GM12801 (cell line): ENCODE data around the gene SSR3.

Experiments
- TF ChIP-seq, protein P1 (sequence below): IDR thresholded peaks from one replicate; pipeline ENCODE4 v1.5.1; 2011; ENCODE audit warnings: control low read depth; ENCODE audit not compliant: insufficient read length; ENCODE audit errors: extremely low read depth

Gene SSR3

DNA sequence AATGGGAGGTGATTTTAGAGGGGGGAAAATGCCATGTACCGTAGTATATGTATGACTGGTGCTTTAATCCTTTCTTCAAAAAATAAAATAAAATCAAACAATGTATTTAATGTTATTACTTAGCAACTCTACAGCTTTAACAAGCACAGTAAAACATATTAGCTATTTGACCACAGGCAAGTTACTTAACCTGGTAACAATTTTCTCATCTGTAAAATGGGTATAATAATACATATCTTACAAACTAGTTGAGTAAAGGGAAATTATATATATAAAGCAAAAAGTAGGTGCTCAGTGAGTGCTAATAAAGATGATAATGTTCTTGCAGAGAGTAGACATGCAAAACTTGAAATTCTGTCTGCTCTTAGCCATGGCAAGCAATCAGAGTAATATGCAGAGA lies 27.9 kb downstream of the SSR3 start:
- TF ChIP-seq, protein P1, sequence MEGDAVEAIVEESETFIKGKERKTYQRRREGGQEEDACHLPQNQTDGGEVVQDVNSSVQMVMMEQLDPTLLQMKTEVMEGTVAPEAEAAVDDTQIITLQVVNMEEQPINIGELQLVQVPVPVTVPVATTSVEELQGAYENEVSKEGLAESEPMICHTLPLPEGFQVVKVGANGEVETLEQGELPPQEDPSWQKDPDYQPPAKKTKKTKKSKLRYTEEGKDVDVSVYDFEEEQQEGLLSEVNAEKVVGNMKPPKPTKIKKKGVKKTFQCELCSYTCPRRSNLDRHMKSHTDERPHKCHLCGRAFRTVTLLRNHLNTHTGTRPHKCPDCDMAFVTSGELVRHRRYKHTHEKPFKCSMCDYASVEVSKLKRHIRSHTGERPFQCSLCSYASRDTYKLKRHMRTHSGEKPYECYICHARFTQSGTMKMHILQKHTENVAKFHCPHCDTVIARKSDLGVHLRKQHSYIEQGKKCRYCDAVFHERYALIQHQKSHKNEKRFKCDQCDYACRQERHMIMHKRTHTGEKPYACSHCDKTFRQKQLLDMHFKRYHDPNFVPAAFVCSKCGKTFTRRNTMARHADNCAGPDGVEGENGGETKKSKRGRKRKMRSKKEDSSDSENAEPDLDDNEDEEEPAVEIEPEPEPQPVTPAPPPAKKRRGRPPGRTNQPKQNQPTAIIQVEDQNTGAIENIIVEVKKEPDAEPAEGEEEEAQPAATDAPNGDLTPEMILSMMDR: no peak

DNA sequence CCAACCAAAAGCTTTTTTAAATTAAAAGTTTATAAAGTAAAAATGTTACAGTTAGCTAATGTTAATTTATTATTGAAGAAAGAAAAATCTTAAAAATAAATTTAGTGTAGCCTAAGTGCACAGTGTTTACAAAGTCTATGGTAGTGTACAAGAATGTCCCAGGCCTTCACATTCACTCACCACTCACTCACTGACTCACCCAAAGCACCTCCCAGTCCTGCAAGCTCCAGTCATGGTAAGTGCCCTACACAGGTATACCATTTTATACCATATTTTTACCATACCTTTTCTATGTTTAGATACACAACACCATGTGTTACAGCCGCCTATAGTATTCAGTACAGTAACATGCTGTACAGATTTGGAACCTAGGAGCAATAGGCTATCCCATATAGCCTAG lies 29.1 kb downstream of the SSR3 start:
- TF ChIP-seq, protein P1: no peak

DNA sequence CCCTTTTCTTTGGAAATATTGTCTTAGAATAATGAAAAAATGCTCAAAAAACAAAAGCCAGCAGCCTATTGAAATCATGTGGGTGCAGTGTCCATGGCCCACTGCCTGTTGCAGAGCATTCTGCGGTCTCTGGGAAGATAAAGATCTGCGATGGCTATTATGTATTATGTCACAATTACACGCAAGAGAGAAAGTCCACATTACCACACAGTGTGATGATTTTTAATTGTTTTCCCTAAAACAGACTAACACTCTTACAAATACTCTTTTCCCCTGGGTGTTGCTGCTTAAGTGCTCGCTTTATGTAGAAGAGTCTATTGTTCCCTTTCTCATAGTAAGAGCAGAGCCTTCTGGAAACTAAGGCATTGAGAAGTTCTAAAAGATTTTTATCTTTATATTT lies 32.2 kb downstream of the SSR3 start:
- TF ChIP-seq, protein P1: no peak

DNA sequence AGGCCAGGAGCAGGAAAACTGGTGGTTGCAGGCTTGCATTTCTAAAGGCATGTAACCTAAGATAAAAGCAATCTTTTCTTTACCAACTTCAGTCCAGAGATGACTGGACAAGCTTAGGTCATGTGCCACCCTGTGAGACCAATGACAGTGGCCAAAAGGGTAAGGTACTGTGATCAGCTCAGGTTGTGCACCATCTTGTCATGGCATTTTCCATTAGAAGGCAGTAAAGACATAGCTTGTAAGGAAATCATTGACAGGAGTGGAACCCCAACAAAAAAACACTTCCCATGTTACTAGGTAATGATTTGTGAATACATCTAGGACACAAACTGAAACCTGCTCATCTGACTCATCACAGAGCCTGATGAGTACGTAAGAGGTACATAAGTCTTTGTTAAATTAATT lies 35.2 kb downstream of the SSR3 start:
- TF ChIP-seq, protein P1: no peak

DNA sequence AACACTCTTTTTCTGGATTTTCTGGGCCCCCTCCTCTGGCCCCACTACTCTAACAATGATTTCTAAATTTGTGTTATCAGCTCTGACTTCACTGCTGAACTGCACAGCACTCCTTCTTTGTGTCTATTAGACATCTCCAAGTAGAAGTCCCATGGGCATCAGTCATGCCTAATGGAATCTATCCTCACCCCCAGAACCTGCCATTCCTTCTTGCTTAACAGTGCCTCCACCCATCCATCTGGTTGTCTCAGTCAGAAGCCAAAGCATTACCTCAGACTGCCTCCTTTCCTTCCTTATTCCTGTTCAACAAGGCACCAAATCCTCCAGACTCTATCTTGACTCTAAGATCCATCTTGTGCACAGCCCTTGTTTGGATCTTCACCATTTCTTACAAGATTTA lies 36.2 kb downstream of the SSR3 start:
- TF ChIP-seq, protein P1: no peak

DNA sequence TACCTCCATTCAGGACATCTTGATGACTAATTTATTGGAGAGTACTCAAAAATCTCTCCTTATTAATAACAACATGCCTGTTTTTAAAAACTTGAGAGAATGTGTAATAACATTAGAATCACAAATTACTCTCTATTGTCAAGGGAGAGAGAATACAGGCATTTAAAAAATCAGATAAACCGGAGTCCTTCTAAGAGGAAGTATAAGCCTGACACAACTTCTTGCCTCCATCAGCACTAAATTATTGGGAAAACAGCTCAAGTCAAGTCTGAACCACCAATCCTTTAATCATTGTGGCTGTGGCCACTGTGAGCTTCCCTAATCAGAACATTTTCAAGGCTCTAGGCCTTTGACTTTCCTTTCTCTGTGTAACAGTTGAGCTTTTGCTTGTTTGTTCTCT lies 38.0 kb downstream of the SSR3 start:
- TF ChIP-seq, protein P1: no peak

DNA sequence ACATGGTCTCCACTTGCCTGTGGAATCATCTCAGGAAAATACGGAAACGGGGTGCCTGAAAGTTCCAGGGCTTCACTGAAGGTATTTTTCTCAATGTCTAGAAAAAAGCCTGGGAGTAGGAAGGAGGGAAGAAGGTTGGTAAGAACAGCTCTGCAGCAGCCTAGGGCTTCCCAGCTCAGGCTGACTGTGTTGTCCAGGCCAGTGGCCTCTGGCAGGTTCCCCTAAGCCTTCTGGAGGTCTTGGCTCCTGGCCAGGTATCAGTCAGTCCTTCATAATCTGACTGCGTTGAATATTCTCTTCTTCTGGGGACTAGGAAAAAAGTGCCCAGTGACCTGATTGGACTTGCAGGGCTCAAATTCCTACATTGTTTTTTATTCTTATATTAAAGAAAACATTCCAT lies 38.6 kb downstream of the SSR3 start:
- TF ChIP-seq, protein P1: no peak

DNA sequence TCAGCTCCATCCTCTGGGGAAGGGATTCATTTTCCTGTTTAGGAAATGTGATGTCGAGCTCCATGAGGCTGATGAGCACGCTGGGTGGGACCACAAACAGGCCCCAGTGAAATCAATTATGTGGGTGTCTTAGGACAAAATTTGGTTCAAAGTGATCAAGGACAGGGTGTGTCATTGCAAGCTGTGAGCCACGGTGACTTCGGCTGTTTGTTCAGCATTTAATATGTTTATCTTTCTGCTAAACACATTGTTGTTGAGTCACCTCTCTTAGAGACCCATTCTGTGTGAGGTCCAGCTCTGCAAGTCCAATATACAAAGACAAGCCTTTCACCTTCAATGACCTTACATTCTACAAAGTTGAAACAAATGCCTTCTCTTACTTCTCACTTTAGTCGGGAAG lies 41.3 kb downstream of the SSR3 start:
- TF ChIP-seq, protein P1: no peak
